NB4 (cell line): ENCODE data around the gene TUBB4B.

ENCODE experiments used
- DNase-seq: peaks from one replicate; pipeline ENCODE4 v3.0.0; 2010; ENCODE audit warnings: low read depth
- H3K4me3 ChIP-seq: one replicate; pipeline ENCODE4 v1.5.1; 2011; ENCODE audit warnings: mild to moderate bottlenecking, low read depth, low read length, moderate library complexity
- CTCF ChIP-seq: IDR thresholded peaks from one replicate; pipeline ENCODE4 v1.5.1; 2012; ENCODE audit warnings: low read depth, low read length
- MAX ChIP-seq: IDR thresholded peaks from 2 replicates; pipeline ENCODE4 v1.6.1; 2011; ENCODE audit warnings: low read depth, low read length
- MYC ChIP-seq: IDR thresholded peaks from 2 replicates; pipeline ENCODE4 v1.6.1; 2011; ENCODE audit warnings: low read depth, low read length
- POLR2A ChIP-seq: IDR thresholded peaks from 2 replicates; pipeline ENCODE4 v1.6.1; 2011; ENCODE audit warnings: mild to moderate bottlenecking; ENCODE audit not compliant: insufficient read length; ENCODE audit errors: extremely low read depth

Gene TUBB4B

GRCh38 chr9:137224830-137225694 lies 16.0 kb upstream of the TUBB4B start, which contains the start of gene CYSRT1:
Gene CYSRT1 (plus strand): TSS chr9:137225174. CDS start chr9:137225622, 448 bp downstream.
- no peak for DNase-seq
- H3K4me3 ChIP-seq: peak within 1 kb of the TSS; percentile 68
- TF ChIP-seq CTCF: no peak

- H3K4me3 ChIP-seq: no peak overlapping the region
- DNase-seq: no peak
- TF ChIP-seq CTCF: no peak
- TF ChIP-seq POLR2A: no peak
- TF ChIP-seq MYC: no peak
- TF ChIP-seq MAX: no peak
These were observed 15.3 kb upstream of the TUBB4B start for GRCh38 chr9:137225699-137226331.

GRCh38 chr9:137226338-137227053 lies 14.6 kb upstream of the TUBB4B start:
- DNase-seq: no peak
- no peak overlapping the region for H3K4me3 ChIP-seq
- TF ChIP-seq MYC: no peak
- TF ChIP-seq CTCF: no peak
- no peak for TF ChIP-seq POLR2A
- no peak for TF ChIP-seq MAX

- peak; percentile 80 for DNase-seq
- 0 out of 2 replicates have a peak, but pooled peaks have one; percentile 51 for TF ChIP-seq MYC
- TF ChIP-seq CTCF: peak; percentile 76
- TF ChIP-seq POLR2A: no peak
- TF ChIP-seq MAX: peak; percentile 87
- H3K4me3 ChIP-seq: no peak within 1 kb of the TSS
These were observed 13.8 kb upstream of the TUBB4B start, which contains the start of gene RNF224 for GRCh38 chr9:137227054-137227852. Gene RNF224 (plus strand): TSS chr9:137227502. CDS start chr9:137228336, 834 bp downstream.

- TF ChIP-seq POLR2A (no peak), MYC (no peak), MAX (no peak), CTCF (no peak)
- no peak for DNase-seq
- H3K4me3 ChIP-seq: no peak overlapping the region
These were observed 13.1 kb upstream of the TUBB4B start for GRCh38 chr9:137227853-137228505.
